Neural cell (in vitro differentiated cells): ENCODE measurements around the gene PLXDC1. TPM values are rescaled to one million over a fixed set of nuclear protein-coding genes. Genes with fewer than 3 reads are reported as not detected.

Experiments
- H2AFZ ChIP-seq: fragments of 200-600, 300-800 bp; sonication (generic), shearing (Covaris generic); 2 replicates; pipeline ENCODE4 v1.6.0; 2014; ENCODE audit warnings: low read depth, mild to moderate bottlenecking, antibody characterized with exemption, low read length, moderate library complexity
- H3F3A ChIP-seq: fragments of 200-600 bp; shearing (Covaris generic); 2 replicates; pipeline ENCODE4 v1.6.1; 2016; ENCODE audit warnings: mild to moderate bottlenecking, moderate library complexity, mixed read lengths, antibody characterized with exemption, low read length; ENCODE audit not compliant: insufficient read depth, poor library complexity, severe bottlenecking
- H3K27ac ChIP-seq: fragments of 200-600, 300-800 bp; sonication (generic), shearing (Covaris generic); 2 replicates; pipeline ENCODE4 v1.5.1; 2014; ENCODE audit warnings: mild to moderate bottlenecking, low read length, moderate library complexity
- H3K27me3 ChIP-seq: fragments of 300-800, 200-600 bp; sonication (generic), shearing (Covaris generic); 2 replicates; pipeline ENCODE4 v1.6.0; 2014; ENCODE audit warnings: mild to moderate bottlenecking, low read depth, low read length, moderate library complexity; ENCODE audit not compliant: insufficient read depth
- H3K36me3 ChIP-seq: fragments of 300-800, 200-600 bp; sonication (generic), shearing (Covaris generic); 2 replicates; pipeline ENCODE4 v1.5.1; 2014; ENCODE audit warnings: mild to moderate bottlenecking, antibody characterized with exemption, low read length, moderate library complexity; ENCODE audit not compliant: insufficient read depth
- H3K4me2 ChIP-seq: fragments of 300-800, 200-600 bp; sonication (generic), shearing (Covaris generic); 2 replicates; pipeline ENCODE4 v1.6.0; 2014; ENCODE audit warnings: mild to moderate bottlenecking, low read length
- H3K4me3 ChIP-seq: fragments of 300-800, 200-600 bp; sonication (generic), shearing (Covaris generic); 2 replicates; pipeline ENCODE4 v1.5.1; 2014; ENCODE audit warnings: mild to moderate bottlenecking, low read length, moderate library complexity
- H3K79me2 ChIP-seq: fragments of 200-600 bp; shearing (Covaris generic); replicated peaks from 2 replicates; pipeline ENCODE4 v1.6.0; 2014; ENCODE audit warnings: mild to moderate bottlenecking, low read length, moderate library complexity; ENCODE audit not compliant: insufficient read depth
- H3K9ac ChIP-seq: fragments of 300-800, 200-600 bp; sonication (generic), shearing (Covaris generic); 2 replicates; pipeline ENCODE4 v1.6.1; 2016; ENCODE audit warnings: mild to moderate bottlenecking, low read length, mixed read lengths
- H3K9me2 ChIP-seq: fragments of 200-600 bp; shearing (Covaris generic); 2 replicates; pipeline ENCODE4 v1.6.1; 2016; ENCODE audit warnings: mild to moderate bottlenecking, low read length, mixed read lengths; ENCODE audit not compliant: insufficient read depth
- H3K9me3 ChIP-seq: fragments of 200-600, 300-800 bp; sonication (generic), shearing (Covaris generic); 2 replicates; pipeline ENCODE4 v1.6.1; 2016; ENCODE audit warnings: mild to moderate bottlenecking, mixed run types, low read length, moderate library complexity, mixed read lengths
- H4K20me1 ChIP-seq: fragments of 200-600 bp; shearing (Covaris generic); 2 replicates; pipeline ENCODE4 v1.6.1; 2016; ENCODE audit warnings: mild to moderate bottlenecking, mixed run types; ENCODE audit not compliant: insufficient read depth
- CTCF ChIP-seq: fragments of 450-650 bp; IDR thresholded peaks from 2 replicates; pipeline ENCODE4 v1.5.1; 2014; ENCODE audit warnings: antibody characterized with exemption, mild to moderate bottlenecking, moderate library complexity; ENCODE audit not compliant: poor library complexity, severe bottlenecking
- EP300 ChIP-seq: fragments of 450-650 bp; conservative IDR thresholded peaks from 2 replicates; pipeline ENCODE4 v1.6.1; 2014; ENCODE audit warnings: antibody characterized with exemption, mild to moderate bottlenecking, moderate library complexity; ENCODE audit not compliant: poor library complexity, severe bottlenecking
- EZH2 ChIP-seq: fragments of 200-600, 300-800 bp; shearing (Covaris generic), sonication (generic); IDR thresholded peaks from 2 replicates; pipeline ENCODE4 v1.6.1; 2014; ENCODE audit warnings: antibody characterized with exemption, low read length, borderline replicate concordance, mild to moderate bottlenecking; ENCODE audit not compliant: insufficient read depth, poor library complexity, severe bottlenecking
- MXI1 ChIP-seq: fragments of 450-650 bp; conservative IDR thresholded peaks from 2 replicates; pipeline ENCODE4 v1.6.1; 2014; ENCODE audit warnings: antibody characterized with exemption, mild to moderate bottlenecking; ENCODE audit not compliant: poor library complexity, severe bottlenecking
- POLR2AphosphoS5 ChIP-seq: IDR thresholded peaks from 2 replicates; pipeline ENCODE4 v1.6.1; 2012
- RAD21 ChIP-seq: fragments of 450-650 bp; conservative IDR thresholded peaks from 2 replicates; pipeline ENCODE4 v1.6.1; 2014; ENCODE audit warnings: antibody characterized with exemption, mild to moderate bottlenecking, moderate library complexity
- REST ChIP-seq: IDR thresholded peaks from 2 replicates; pipeline ENCODE4 v1.6.1; 2012; ENCODE audit warnings: borderline replicate concordance
- SMC3 ChIP-seq: fragments of 450-650 bp; conservative IDR thresholded peaks from 2 replicates; pipeline ENCODE4 v1.6.1; 2014; ENCODE audit warnings: antibody characterized with exemption, mild to moderate bottlenecking, moderate library complexity; ENCODE audit not compliant: poor library complexity
- TAF1 ChIP-seq: IDR thresholded peaks from 2 replicates; pipeline ENCODE4 v1.6.1; 2012; ENCODE audit warnings: low read depth
- polyA plus RNA-seq: library from polyadenylated mRNA; depleted of rRNA; stranded (reverse); fragments of >200 nt; gene quantifications from 2 replicates; pipeline ENCODE4 v1.2.3, GENCODE V29; 2014

Gene PLXDC1
- polyA plus RNA-seq, 1 donor from 2014 or later, result 10.0 TPM

- H3K9me2 ChIP-seq, result no peaks in the 10 kb centered on the region
- H2AFZ ChIP-seq, result no peak overlapping the region
- H3K79me2 ChIP-seq, result no peaks in the 10 kb centered on the region
- H3F3A ChIP-seq, result no peaks in the 10 kb centered on the region
- no peaks in the 10 kb centered on the region for H3K27me3 ChIP-seq
- no peak overlapping the region for H3K4me3 ChIP-seq
- no peak overlapping the region for H3K27ac ChIP-seq
- H4K20me1 ChIP-seq, result no peaks in the 10 kb centered on the region
- no peak overlapping the region for H3K9ac ChIP-seq
- TF ChIP-seq POLR2AphosphoS5 (no peak), EZH2 (no peak), TAF1 (no peak)
- H3K4me2 ChIP-seq, result no peak overlapping the region
- no peaks in the 10 kb centered on the region for H3K36me3 ChIP-seq
- H3K9me3 ChIP-seq, result no peaks in the 10 kb centered on the region
Measured at GRCh38 chr17:39083270-39083669, 68.2 kb downstream of the PLXDC1 start.

DNA sequence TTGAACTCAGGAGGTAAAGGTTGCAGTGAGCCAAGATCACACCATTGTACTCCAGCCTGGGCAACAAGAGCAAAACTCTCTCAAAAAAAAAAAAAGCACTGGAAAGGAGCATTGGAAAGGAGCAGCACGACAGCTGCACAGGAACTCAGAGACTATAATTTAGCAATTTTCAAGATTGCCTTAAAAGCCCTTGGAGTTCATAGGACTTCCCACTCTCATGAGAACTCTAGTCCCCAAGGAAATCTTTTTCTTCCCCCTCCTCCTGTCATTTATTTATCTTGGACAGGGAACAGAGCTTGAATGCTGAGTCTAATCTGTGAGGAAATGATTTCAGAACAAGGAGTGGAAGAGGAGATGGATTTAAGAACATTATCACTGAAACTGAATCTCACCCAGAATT, 69.0 kb downstream of the PLXDC1 start:
- Histone ChIP-seq H3K36me3 (no peaks in the 10 kb centered on the region), H3K4me2 (no peak overlapping the region), H3K9me2 (no peaks in the 10 kb centered on the region), H2AFZ (no peak overlapping the region), H4K20me1 (no peaks in the 10 kb centered on the region), H3K4me3 (no peak overlapping the region), H3K27ac (no peak overlapping the region), H3K27me3 (no peaks in the 10 kb centered on the region), H3K9ac (no peak overlapping the region), H3F3A (no peaks in the 10 kb centered on the region), H3K79me2 (no peaks in the 10 kb centered on the region), H3K9me3 (no peaks in the 10 kb centered on the region)
- TF ChIP-seq MXI1 (no peak), EP300 (no peak), SMC3 (no peak), REST (no peak), EZH2 (no peak), RAD21 (no peak), POLR2AphosphoS5 (no peak), CTCF (no peak), TAF1 (no peak)

GRCh38 chr17:39081851-39082250, 69.6 kb downstream of the PLXDC1 start:
- TF ChIP-seq EP300, result no peak
- no peak for TF ChIP-seq MXI1
- TF ChIP-seq EZH2, result no peak
- TF ChIP-seq SMC3, result no peak
- TF ChIP-seq POLR2AphosphoS5, result no peak
- no peak for TF ChIP-seq TAF1
- no peak for TF ChIP-seq RAD21
- Histone ChIP-seq H3K27me3 (no peaks in the 10 kb centered on the region), H3K4me2 (no peak overlapping the region), H3K9me2 (no peaks in the 10 kb centered on the region), H3K9me3 (no peaks in the 10 kb centered on the region), H3K9ac (no peak overlapping the region), H3K36me3 (no peaks in the 10 kb centered on the region), H4K20me1 (no peaks in the 10 kb centered on the region), H3K27ac (no peak overlapping the region), H2AFZ (no peak overlapping the region), H3K4me3 (no peak overlapping the region), H3F3A (no peaks in the 10 kb centered on the region), H3K79me2 (no peaks in the 10 kb centered on the region)
